Muscle layer of duodenum (tissue), 2 donors: ENCODE data around the gene CERS1.
A peak's percentile ranks its signal among the peaks of the same experiment; 100 is the strongest.

Experiments
- H3K27ac ChIP-seq: one replicate; pipeline ENCODE4 v1.7.0; 2013; ENCODE audit warnings: mild to moderate bottlenecking, low read length
- H3K27me3 ChIP-seq: one replicate; pipeline ENCODE4 v1.7.0; 2013; ENCODE audit warnings: low read depth, mild to moderate bottlenecking, control low read depth, low read length
- H3K36me3 ChIP-seq, 2 donors: one replicate each; pipeline ENCODE4 v1.7.0; 2013; ENCODE audit warnings: low read length in 2 of 2, control low read depth in 1 of 2, mild to moderate bottlenecking in 1 of 2; ENCODE audit not compliant: insufficient read depth in 2 of 2, control insufficient read depth in 1 of 2
- H3K4me1 ChIP-seq, 2 donors: one replicate each; pipeline ENCODE4 v1.7.0; 2013; ENCODE audit warnings: low read length in 2 of 2, mild to moderate bottlenecking in 2 of 2, control low read depth in 1 of 2, moderate library complexity in 1 of 2; ENCODE audit not compliant: insufficient read depth in 2 of 2, control insufficient read depth in 1 of 2
- H3K4me3 ChIP-seq, 2 donors: one replicate each; pipeline ENCODE4 v1.7.0; 2013; ENCODE audit warnings: low read length in 2 of 2, low read depth in 1 of 2, mild to moderate bottlenecking in 1 of 2
- H3K9me3 ChIP-seq, 2 donors: one replicate each; pipeline ENCODE4 v1.7.0; 2013; ENCODE audit warnings: low read length in 2 of 2, control low read depth in 1 of 2, mild to moderate bottlenecking in 1 of 2; ENCODE audit not compliant: control insufficient read depth in 1 of 2
- donor health status: healthy.

The CERS1 gene, protein sequence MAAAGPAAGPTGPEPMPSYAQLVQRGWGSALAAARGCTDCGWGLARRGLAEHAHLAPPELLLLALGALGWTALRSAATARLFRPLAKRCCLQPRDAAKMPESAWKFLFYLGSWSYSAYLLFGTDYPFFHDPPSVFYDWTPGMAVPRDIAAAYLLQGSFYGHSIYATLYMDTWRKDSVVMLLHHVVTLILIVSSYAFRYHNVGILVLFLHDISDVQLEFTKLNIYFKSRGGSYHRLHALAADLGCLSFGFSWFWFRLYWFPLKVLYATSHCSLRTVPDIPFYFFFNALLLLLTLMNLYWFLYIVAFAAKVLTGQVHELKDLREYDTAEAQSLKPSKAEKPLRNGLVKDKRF

DNA sequence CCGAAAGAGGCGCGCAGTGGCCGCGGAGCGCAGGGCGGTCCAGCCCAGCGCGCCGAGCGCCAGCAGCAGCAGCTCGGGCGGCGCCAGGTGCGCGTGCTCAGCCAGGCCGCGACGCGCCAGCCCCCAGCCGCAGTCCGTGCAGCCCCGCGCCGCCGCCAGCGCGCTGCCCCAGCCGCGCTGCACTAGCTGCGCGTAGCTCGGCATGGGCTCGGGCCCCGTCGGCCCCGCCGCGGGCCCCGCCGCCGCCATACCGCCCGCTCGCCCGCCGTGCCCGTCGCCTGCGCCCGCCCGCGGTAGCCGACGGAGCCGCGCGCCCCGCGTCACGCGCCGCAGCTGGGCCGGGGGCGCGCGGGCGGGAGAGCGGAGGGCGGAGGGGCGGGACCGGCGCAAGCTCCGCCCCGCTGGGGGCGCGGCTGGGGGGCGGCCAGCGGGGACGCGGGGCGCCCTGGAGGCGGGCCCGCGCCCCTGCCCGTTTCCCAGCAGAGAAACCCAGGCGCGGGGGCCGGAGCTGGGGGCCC is at the start of gene CERS1:
Gene CERS1, minus strand, starts transcription at position 335 of the 518 bp plus-strand sequence. Its CDS starts 86 bp downstream, at position 249.
- peaks cover under 1 to 21% of the 10 kb centered on the region in 2 donors for H3K36me3 ChIP-seq
- no peaks in the 10 kb centered on the region for H3K9me3 ChIP-seq
- H3K4me3 ChIP-seq, result peak within 1 kb of the TSS; percentile 11 to 65
- peaks cover 0 to 28% of the 10 kb centered on the region in 2 donors for H3K4me1 ChIP-seq
- H3K27ac ChIP-seq, result no peak within 1 kb of the TSS
- peaks cover 9% of the 10 kb centered on the region for H3K27me3 ChIP-seq

DNA sequence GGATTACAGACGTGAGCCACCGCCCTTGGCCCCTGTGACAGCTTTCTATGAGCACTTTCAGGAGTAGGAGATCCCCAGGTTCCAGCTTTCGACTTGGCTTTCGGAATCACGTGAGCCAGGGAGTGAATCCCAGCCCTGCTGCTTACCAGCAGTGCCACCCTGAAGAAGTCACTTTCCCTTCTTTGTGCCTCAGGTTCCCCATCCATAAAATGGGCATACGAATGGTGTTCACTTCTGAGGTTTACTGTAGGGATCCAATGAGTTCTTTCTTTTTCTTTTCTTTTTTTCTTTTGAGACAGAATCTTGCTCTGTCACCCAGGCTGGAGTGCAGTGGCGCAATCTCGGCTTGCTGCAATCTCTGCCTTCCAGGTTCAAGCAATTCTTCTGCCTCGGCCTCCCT is 49.3 kb upstream of the CERS1 start:
- no peak overlapping the region for H3K4me3 ChIP-seq
- H3K27me3 ChIP-seq, result no peaks in the 10 kb centered on the region
- no peak overlapping the region for H3K27ac ChIP-seq
- H3K9me3 ChIP-seq, result no peaks in the 10 kb centered on the region
- no peaks in the 10 kb centered on the region for H3K36me3 ChIP-seq
- H3K4me1 ChIP-seq, result no peaks in the 10 kb centered on the region

DNA sequence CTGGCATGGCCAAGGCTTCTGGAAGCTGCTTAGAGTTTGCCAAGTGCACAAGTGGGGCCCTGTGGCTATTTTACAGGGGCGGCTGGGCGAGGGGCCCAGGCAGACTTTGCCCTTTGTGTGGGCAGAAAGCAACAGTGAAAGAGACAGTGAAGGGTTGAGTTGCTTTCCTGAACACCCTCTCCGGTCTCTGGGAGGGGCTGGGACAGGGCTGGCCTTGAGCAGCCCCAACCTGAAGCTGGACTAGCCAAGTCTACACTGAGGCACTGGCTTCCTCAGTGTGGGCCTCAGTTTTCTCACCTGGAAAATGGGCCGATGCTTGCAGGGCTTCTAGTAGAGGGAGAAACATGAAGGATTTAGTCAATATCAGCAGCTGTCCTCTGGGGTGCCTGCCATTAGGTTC is 47.5 kb upstream of the CERS1 start:
- Histone ChIP-seq H3K9me3 (no peaks in the 10 kb centered on the region), H3K36me3 (no peaks in the 10 kb centered on the region), H3K4me3 (no peak overlapping the region), H3K27me3 (no peaks in the 10 kb centered on the region), H3K4me1 (peaks cover 0 to 6% of the 10 kb centered on the region in 2 donors), H3K27ac (no peak overlapping the region)

DNA sequence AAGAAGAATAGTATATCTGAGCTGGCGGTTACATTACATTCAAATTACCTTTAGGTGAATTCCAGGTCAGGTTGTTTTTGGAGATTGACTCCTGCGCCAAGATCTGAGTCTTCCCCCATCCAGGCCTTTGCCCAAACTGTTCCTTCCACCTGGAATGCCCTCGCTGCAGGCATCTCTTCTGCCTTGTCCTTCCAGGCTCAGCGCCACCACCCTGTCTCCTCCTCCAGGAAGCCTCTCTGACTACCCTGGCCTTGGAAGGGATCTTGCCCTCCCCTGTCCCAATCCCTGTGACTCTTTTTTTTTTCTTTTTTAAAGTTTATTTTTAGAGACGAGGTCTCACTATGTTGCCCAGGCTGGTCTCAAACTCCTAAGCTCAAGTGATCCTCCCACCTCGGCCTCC is 46.7 kb upstream of the CERS1 start:
- H3K4me1 ChIP-seq, result peaks cover 0 to 6% of the 10 kb centered on the region in 2 donors

DNA sequence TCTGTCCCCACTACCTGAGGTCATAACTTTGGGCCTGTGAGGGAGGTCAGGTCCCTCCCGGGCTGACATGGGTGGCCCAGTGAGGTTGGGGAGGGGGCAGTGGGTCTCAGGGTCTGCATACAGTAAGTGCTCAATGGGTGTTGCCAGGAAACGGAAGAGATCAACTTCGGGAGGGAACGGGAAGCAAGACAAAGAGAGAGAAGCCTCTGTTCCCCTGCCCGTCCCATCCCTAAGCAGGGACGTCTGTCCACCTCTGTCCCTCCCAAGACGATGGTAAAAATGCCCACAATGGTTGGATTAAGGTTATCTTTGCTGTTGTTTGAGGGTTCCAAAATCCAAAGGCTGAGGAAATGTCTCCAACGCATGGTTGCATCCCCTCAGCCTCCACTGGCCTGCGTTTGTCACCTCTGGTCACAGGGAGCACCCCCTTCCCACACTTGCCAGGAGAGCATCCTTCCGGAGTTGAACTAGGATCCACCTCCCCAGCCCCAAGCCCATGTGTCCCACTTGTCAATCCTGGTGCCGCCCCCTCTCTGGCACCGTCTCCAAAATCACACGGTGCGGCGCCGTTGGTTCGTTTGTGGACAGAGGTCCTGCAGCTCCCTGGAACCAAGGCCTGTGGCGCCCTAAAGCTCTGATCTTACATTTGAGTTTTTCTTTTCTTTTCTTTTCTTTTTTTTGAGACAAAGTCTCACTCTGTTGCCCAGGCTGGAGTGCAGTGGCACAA is 45.8 kb upstream of the CERS1 start:
- Histone ChIP-seq H3K9me3 (no peaks in the 10 kb centered on the region), H3K27ac (no peak overlapping the region), H3K36me3 (no peaks in the 10 kb centered on the region), H3K27me3 (no peaks in the 10 kb centered on the region), H3K4me1 (peaks cover 0 to 6% of the 10 kb centered on the region in 2 donors), H3K4me3 (peak overlapping the region in 1 of 2 donors; percentile 33)

More for the DNA sequence above, 46.7 kb upstream of the CERS1 start:
- H3K27ac ChIP-seq, result no peak overlapping the region
- no peak overlapping the region for H3K4me3 ChIP-seq
- H3K9me3 ChIP-seq, result no peaks in the 10 kb centered on the region
- no peaks in the 10 kb centered on the region for H3K27me3 ChIP-seq
- H3K36me3 ChIP-seq, result no peaks in the 10 kb centered on the region

DNA sequence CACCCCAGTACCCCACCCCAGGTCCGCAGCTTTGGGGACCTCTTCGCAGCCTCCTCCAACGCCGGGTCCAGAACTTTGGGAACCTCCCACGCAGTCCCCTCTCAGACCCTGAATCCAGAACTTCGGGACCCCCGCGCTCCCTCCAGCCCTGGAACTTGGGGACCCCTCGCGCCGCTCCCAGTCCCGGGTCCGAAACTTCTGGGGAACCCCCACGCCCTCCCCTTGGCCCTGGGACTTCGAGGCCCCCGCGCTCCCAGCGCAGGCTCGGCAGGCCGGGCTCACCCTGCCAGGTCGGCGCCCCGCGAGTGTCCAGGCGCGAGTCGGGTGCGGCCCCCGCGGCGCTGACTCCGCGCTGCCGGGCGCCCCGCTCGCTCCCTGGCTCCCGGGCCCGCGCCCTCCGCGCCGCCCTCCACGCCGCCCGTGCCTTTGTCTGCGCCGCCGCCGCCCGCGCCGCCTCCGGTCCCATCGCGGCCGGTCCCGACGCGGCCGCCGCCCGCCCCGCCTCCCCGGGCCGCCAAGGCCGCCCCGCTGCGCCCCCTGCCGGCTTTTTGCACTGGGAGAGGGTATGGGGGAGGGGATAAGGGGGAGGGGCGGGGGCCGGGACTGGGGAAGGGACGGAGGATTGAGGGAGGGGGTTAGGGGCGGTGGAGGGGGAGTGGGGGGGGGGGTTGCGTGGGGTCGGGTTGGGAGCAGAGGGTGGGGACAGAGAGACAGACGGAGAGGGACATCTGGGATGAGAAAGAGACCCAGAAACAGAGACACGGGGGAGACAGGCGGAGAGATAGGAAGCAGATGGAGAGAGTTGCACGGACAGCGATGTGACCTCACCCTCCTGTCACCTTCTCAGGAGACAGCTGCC is 45.0 kb upstream of the CERS1 start, which contains the start of gene HOMER3:
Gene HOMER3, minus strand, starts transcription at position 449 of the 859 bp plus-strand sequence. CDS start 2,235 bp downstream, outside the sequence.
- Histone ChIP-seq H3K36me3 (no peaks in the 10 kb centered on the region), H3K4me3 (peak within 1 kb of the TSS; percentile 62 to 68), H3K4me1 (peaks cover 0 to 6% of the 10 kb centered on the region in 2 donors), H3K27me3 (no peaks in the 10 kb centered on the region), H3K9me3 (no peaks in the 10 kb centered on the region), H3K27ac (no peak within 1 kb of the TSS)

DNA sequence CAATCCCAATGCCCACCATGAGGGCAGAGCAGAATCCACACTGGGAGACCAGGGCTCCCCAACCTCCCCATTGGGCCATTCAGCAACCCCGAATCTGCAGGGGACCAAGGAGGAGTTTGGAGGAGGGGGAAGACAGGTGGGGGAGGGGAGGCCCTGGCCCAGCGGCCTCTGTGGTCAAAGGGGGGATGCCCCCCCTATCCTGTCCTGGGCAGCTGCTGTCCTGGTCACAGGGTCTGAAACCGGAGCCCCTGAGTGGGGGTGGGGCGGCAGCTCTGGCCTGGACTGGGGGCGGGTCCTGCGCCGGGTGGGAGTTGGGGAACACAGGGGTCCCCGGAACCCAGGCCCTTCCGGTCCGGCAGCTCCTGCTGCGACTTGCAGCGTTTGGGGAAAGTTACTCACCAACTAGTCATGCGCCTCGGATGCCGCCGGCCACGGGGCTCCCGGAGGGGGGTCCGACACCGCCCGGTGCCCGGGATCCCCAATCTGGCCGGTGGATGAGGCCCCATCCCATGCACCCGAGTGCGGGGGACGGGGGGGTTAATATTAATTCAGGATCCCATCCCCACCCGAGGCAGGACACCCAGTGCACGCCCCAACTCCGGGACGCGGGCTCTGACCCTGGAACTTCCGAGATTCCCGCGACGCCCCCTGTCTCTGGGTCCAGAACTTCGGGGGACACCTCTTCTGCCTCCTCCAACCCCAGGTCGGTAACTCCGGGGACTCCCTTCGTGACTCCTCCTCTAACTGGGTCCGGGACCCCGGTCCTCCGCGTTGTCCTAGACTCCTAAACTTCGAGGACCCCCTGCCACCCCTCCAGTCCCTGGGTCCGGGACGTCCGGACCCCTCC is 44.2 kb upstream of the CERS1 start:
- no peaks in the 10 kb centered on the region for H3K27me3 ChIP-seq
- no peaks in the 10 kb centered on the region for H3K9me3 ChIP-seq
- no peaks in the 10 kb centered on the region for H3K36me3 ChIP-seq
- H3K4me1 ChIP-seq, result peaks cover 0 to 6% of the 10 kb centered on the region in 2 donors
- peak overlapping the region; percentile 62 to 68 for H3K4me3 ChIP-seq
- no peak overlapping the region for H3K27ac ChIP-seq

DNA sequence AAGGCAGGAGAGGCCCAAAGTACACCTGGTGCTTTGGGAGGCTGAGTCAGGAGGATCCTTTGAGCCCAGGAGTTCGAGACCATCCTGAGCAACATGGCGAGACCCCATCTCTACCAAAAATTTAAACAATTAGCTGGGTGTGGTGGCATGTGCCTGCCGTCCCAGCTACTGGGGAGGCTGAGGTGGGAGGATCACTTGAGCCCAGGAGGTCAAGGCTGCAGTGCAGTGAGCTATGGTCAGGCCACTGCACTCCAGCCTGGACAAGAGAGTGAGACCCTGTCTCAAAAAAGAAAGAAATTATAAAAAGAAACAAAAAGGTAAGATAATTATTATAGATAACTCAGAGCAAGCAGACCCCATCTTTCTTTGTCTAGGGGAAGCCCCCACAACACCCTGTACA is 43.2 kb upstream of the CERS1 start:
- H3K36me3 ChIP-seq, result peaks cover 0 to 6% of the 10 kb centered on the region in 2 donors
- H3K4me1 ChIP-seq, result peaks cover 0 to 6% of the 10 kb centered on the region in 2 donors
- no peaks in the 10 kb centered on the region for H3K9me3 ChIP-seq
- no peaks in the 10 kb centered on the region for H3K27me3 ChIP-seq
- no peak overlapping the region for H3K27ac ChIP-seq
- no peak overlapping the region for H3K4me3 ChIP-seq

DNA sequence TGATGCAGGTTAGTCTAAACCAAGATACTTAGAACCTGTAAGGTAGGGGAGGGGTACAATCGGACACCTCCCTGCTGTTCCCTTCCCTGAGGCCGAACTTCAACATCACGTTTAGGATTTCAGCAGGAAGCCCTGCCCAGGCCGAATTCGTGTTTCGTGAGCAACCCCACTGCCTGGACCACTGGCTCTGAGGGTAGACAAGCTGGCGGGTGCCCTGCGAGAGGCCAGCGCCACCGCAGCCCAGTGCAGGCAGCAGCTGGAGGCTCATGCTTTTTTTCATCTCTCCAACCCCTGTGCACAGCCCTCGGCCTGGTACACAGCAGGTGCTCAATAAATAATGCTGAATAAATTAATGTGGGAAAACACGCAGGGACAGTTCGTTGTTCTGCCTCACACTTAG is 37.3 kb upstream of the CERS1 start:
- no peaks in the 10 kb centered on the region for H3K9me3 ChIP-seq
- H3K36me3 ChIP-seq, result peaks cover 0 to 24% of the 10 kb centered on the region in 2 donors
- H3K27ac ChIP-seq, result no peak overlapping the region
- no peak overlapping the region for H3K4me3 ChIP-seq
- no peaks in the 10 kb centered on the region for H3K4me1 ChIP-seq
- H3K27me3 ChIP-seq, result no peaks in the 10 kb centered on the region

DNA sequence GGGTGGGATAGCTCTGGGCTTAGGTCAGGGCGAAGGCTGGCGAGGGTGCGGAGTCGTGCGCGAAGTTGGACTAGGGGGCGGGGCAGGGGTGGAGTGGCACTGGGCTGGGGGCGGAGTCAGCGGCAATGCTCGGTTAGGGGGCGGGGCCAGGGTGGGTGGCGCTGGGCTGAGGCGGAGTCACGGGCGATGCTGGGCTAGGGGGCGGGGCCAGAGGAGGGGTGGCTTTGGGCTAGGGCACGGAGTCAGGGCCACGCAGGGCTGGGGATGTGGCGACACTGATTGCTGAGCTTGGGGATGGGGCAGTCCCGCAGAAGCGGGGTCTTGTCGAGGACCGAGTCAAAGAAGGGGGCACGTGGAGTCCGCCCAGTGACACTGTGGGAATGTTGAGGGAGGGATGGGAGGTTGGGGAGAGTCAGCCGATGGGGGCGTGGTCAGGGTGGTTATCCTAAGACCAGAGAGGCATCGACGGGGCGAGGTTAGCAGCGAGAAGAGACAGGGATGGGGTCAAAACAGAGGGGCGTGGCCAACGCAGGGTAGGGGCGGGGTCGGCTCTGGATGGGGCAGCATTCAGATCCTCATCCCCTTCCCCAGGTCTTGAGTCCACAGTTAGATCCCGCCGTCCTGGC is 36.4 kb upstream of the CERS1 start:
- no peaks in the 10 kb centered on the region for H3K27me3 ChIP-seq
- peak overlapping the region in 1 of 2 donors; percentile 35 for H3K4me3 ChIP-seq
- no peak overlapping the region for H3K27ac ChIP-seq
- H3K9me3 ChIP-seq, result no peaks in the 10 kb centered on the region
- no peaks in the 10 kb centered on the region for H3K4me1 ChIP-seq
- H3K36me3 ChIP-seq, result peaks cover 5 to 34% of the 10 kb centered on the region in 2 donors
